ENCODE data around the gene WDR70. TPM values are rescaled to one million over a fixed set of nuclear protein-coding genes. Genes with fewer than 3 reads are reported as not detected.
"Not testable (repeated sequence)": the region's sequence is repeated elsewhere in the genome, so short reads cannot be mapped to it uniquely, and the experiment has no call there.

Gene WDR70
- total and polyA plus RNA-seq, 4 donors, result 34.4 to 54.8 (median 38.8) TPM

DNA sequence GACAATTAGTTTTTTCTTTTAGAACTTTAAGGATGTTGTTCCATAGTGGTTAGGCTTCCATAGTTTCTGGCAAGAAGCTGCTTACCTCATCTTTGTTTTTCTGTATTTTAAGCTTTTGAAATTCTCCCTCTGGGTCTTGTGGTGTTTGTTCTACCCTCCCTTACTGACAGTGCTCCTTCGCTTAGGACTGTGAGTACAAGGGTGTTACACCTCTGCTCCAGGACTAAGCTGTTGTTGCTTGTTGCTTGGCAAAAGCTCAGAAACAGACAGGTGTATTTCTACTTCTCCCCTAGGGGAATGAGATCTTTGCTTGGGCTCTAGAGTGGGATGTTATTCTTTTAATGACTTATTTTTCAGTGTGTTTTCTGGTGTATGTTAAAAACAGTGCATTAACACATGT is 225.2 kb downstream of the WDR70 start:
- no peaks in the 10 kb centered on the region for H3K4me1 ChIP-seq (ENCODE audit: control insufficient read depth, insufficient read depth, low read length)
- no peak for DNase-seq (ENCODE audit: low read depth in 4 of 6, low spot score in 6 of 6)
- H3K36me3 ChIP-seq (ENCODE audit: control insufficient read depth, insufficient read depth, low read length), result no peaks in the 10 kb centered on the region
- no peak overlapping the region for H3K4me3 ChIP-seq (ENCODE audit: low read depth, low read length)
- WGBS (ENCODE audit: insufficient coverage), result no CpG with 5 or more reads among the region's 1 CpG
- peaks cover 3% of the 10 kb centered on the region for H3K9me3 ChIP-seq (ENCODE audit: control insufficient read depth, insufficient read depth, low read length)
- H3K27me3 ChIP-seq (ENCODE audit: control insufficient read depth, insufficient read depth, low read length), result no peaks in the 10 kb centered on the region
- no peak overlapping the region for H3K27ac ChIP-seq (ENCODE audit: low read depth, low read length)

DNA sequence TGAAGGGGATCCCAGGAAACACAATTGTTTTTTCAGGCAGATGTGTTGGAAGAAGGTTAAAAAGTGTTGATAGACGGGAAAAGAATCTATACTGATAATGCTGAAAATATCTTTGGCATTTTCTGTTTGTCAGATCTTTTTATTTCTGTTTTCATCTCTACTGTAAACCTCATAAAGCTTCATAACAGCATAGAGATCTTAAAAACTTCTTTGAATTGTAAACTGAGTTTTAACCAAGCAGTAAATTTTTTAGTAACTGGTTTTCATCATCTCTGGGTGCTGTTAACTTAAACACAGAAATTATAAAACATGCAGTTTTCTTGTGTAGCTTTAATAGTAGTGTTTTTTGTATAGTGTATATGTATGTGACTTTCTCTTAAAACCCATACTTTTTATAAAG is 227.0 kb downstream of the WDR70 start:
- no peak overlapping the region for H3K27ac ChIP-seq (ENCODE audit: low read depth, low read length)
- no peak overlapping the region for H3K4me3 ChIP-seq (ENCODE audit: low read depth, low read length)
- WGBS (ENCODE audit: insufficient coverage), result no CpG with 5 or more reads among the region's 1 CpG
- H3K36me3 ChIP-seq (ENCODE audit: control insufficient read depth, insufficient read depth, low read length), result no peaks in the 10 kb centered on the region
- H3K9me3 ChIP-seq (ENCODE audit: control insufficient read depth, insufficient read depth, low read length), result no peaks in the 10 kb centered on the region
- H3K27me3 ChIP-seq (ENCODE audit: control insufficient read depth, insufficient read depth, low read length), result no peaks in the 10 kb centered on the region
- DNase-seq (ENCODE audit: low read depth in 4 of 6, low spot score in 6 of 6), result no peak
- H3K4me1 ChIP-seq (ENCODE audit: control insufficient read depth, insufficient read depth, low read length), result no peaks in the 10 kb centered on the region

DNA sequence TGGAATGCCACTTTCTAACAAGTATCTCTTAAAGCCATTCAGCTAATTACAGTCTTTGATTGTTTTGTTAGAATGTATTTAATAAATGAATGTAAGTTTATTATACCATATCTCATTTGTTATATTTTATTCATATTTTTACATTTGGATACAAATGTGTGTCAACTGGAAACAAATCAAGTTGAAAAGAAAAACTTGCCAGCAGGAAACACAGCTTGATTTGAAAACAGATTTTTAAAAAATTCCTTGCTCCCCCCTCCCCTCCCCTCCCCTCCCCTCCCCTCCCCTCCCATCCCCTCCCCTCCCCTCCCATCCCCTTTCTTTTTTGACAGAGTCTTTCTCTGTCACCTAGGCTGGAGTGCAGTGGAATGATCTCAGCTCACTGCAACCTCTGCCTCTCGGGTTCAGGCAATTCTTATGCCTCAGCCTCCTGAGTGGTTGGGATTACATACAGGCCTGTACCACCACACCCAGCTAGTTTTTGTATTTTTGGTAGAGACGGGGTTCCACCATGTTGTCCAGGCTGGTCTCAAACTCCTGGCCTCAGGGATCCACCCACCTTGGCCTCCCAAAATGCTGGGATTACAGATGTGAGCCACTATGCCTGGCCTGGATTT is 227.6 kb downstream of the WDR70 start:
- H3K27me3 ChIP-seq (ENCODE audit: control insufficient read depth, insufficient read depth, low read length), result no peaks in the 10 kb centered on the region
- H3K27ac ChIP-seq (ENCODE audit: low read depth, low read length), result no peak overlapping the region
- WGBS (ENCODE audit: insufficient coverage), result no CpG with 5 or more reads among the region's 2 CpGs
- no peaks in the 10 kb centered on the region for H3K9me3 ChIP-seq (ENCODE audit: control insufficient read depth, insufficient read depth, low read length)
- no peak for DNase-seq (ENCODE audit: low read depth in 4 of 6, low spot score in 6 of 6)
- no peaks in the 10 kb centered on the region for H3K4me1 ChIP-seq (ENCODE audit: control insufficient read depth, insufficient read depth, low read length)
- H3K36me3 ChIP-seq (ENCODE audit: control insufficient read depth, insufficient read depth, low read length), result no peaks in the 10 kb centered on the region
- H3K4me3 ChIP-seq (ENCODE audit: low read depth, low read length), result no peak overlapping the region

DNA sequence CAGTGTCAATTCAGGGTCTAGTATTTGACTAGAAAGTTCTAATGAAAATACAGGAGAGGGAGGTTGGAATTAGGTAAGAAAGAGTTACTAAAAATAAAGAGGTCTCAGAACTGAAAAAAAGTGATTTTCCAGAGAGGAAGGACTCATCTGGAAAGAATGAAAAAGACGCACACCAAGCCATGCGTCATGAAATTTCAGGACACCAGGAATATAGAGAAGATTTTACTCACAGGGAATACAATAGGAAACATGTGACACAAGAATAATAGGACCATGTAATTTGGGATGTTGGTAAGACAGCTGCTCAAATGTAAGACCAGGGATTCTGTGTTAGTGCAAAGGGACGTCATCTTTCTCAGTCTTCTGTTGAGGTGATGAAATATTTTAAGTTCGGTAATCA is 236.1 kb downstream of the WDR70 start:
- Histone ChIP-seq H3K4me3 (ENCODE audit: low read depth, low read length) (no peak overlapping the region), H3K27ac (ENCODE audit: low read depth, low read length) (no peak overlapping the region), H3K9me3 (ENCODE audit: control insufficient read depth, insufficient read depth, low read length) (no peaks in the 10 kb centered on the region), H3K27me3 (ENCODE audit: control insufficient read depth, insufficient read depth, low read length) (no peaks in the 10 kb centered on the region), H3K4me1 (ENCODE audit: control insufficient read depth, insufficient read depth, low read length) (no peaks in the 10 kb centered on the region), H3K36me3 (ENCODE audit: control insufficient read depth, insufficient read depth, low read length) (no peaks in the 10 kb centered on the region)
- no peak for DNase-seq (ENCODE audit: low read depth in 4 of 6, low spot score in 6 of 6)
- 100% methylated on average over 1 of the region's 4 CpGs for WGBS (ENCODE audit: insufficient coverage)

DNA sequence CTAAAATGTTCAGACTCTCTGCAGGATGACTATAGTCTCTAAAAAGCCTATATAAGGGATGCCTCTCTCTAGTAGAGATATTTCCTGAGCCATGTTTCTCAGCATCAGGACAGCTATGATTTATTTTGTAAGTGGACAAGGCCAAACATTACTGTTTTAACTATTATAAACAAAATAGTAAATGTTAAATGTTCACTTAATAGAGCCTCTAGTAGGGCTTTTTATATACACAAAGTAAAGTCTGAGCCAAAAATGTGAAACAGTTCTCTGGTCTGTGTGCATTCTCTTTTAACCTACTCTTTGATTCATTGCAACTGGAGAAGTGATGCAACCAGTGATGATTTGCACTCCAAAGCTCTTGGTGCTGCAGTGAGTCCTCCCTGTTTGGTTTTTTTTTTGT is 240.2 kb downstream of the WDR70 start:
- H3K9me3 ChIP-seq (ENCODE audit: control insufficient read depth, insufficient read depth, low read length), result no peaks in the 10 kb centered on the region
- no peak for DNase-seq (ENCODE audit: low read depth in 4 of 6, low spot score in 6 of 6)
- H3K4me3 ChIP-seq (ENCODE audit: low read depth, low read length), result no peak overlapping the region
- no peaks in the 10 kb centered on the region for H3K4me1 ChIP-seq (ENCODE audit: control insufficient read depth, insufficient read depth, low read length)
- H3K27me3 ChIP-seq (ENCODE audit: control insufficient read depth, insufficient read depth, low read length), result no peaks in the 10 kb centered on the region
- no peak overlapping the region for H3K27ac ChIP-seq (ENCODE audit: low read depth, low read length)
- no peaks in the 10 kb centered on the region for H3K36me3 ChIP-seq (ENCODE audit: control insufficient read depth, insufficient read depth, low read length)

DNA sequence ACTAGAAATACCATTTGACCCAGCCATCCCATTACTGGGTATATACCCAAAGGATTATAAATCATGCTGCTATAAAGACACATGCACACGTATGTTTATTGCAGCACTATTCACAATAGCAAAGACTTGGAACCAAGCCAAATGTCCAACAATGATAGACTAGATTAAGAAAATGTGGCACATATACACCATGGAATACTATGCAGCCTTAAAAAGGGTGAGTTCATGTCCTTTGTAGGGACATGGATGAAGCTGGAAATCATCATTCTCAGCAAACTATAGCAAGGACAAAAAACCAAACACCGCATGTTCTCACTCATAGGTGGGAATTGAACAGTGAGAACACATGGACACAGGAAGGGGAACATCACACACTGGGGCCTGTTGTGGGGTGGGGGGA is 243.2 kb downstream of the WDR70 start:
- not testable (repeated sequence) for H3K4me3 ChIP-seq (ENCODE audit: low read depth, low read length); H3K4me1 ChIP-seq (ENCODE audit: control insufficient read depth, insufficient read depth, low read length); H3K36me3 ChIP-seq (ENCODE audit: control insufficient read depth, insufficient read depth, low read length); H3K27ac ChIP-seq (ENCODE audit: low read depth, low read length); H3K27me3 ChIP-seq (ENCODE audit: control insufficient read depth, insufficient read depth, low read length); DNase-seq (ENCODE audit: low read depth in 4 of 6, low spot score in 6 of 6); H3K9me3 ChIP-seq (ENCODE audit: control insufficient read depth, insufficient read depth, low read length)
- no CpG with 5 or more reads among the region's 2 CpGs for WGBS (ENCODE audit: insufficient coverage)

DNA sequence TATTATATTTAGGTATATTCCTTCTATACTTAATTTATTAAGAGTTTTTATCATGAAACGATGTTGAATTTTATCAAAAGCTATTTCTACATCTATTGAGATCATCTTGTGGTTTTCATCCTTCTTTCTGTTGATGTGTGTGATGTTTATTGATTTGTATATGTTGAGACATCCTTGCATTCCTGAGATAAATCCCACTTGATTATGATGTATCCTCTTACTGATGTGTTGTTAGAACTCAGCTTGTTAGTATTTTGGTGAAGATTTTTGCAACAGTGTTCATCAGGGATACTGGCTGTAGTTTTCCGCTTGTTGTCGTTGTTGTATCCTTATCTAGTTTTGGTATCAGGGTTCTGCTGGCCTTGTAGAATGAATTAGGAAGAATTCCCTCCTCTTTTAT is 247.1 kb downstream of the WDR70 start:
- Histone ChIP-seq H3K9me3 (ENCODE audit: control insufficient read depth, insufficient read depth, low read length) (peaks cover 13% of the 10 kb centered on the region), H3K4me3 (ENCODE audit: low read depth, low read length) (no peak overlapping the region), H3K4me1 (ENCODE audit: control insufficient read depth, insufficient read depth, low read length) (no peaks in the 10 kb centered on the region), H3K27ac (ENCODE audit: low read depth, low read length) (no peak overlapping the region), H3K27me3 (ENCODE audit: control insufficient read depth, insufficient read depth, low read length) (no peaks in the 10 kb centered on the region), H3K36me3 (ENCODE audit: control insufficient read depth, insufficient read depth, low read length) (no peaks in the 10 kb centered on the region)
- 100% methylated on average over 2 of the region's 3 CpGs for WGBS (ENCODE audit: insufficient coverage)
- DNase-seq (ENCODE audit: low read depth in 4 of 6, low spot score in 6 of 6), result no peak

DNA sequence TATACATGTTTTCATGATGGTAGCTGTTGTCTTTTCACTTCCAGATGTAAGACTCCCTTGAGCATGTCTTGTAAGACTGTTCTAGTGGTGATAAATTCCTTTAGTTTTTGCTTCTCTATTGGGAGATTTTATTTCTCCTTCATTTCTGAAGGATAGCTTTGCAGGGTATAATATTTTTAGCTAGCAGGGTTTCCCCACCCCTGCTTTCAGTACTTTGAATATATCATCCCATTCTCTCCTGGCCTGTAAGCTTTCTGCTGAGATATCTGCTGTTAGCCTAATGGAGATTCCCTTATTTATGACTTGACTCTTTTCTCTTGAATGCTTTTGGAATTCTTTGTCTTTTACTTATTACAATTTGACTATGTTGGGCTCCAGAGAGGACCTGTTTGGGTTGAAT is 249.8 kb downstream of the WDR70 start:
- no peaks in the 10 kb centered on the region for H3K36me3 ChIP-seq (ENCODE audit: control insufficient read depth, insufficient read depth, low read length)
- no peak for DNase-seq (ENCODE audit: low read depth in 4 of 6, low spot score in 6 of 6)

DNA sequence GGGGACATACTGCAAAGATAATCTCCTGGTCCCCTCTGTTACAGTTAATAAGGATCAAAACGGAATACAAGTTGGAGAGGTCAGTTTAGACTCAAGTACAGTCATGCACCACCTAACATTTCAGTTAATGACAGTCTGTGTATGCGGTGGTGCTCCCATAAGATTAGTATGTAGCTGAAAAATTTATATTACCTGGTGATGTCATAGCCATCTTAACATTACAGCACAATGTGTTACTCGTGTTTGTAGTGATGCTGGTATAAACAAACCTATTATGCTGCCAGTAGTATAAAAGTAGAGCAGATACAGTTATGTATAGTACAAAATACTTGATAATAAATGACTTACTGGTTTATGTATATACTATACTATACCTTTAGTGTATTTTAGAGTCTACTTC is 252.8 kb downstream of the WDR70 start:
- Histone ChIP-seq H3K36me3 (ENCODE audit: control insufficient read depth, insufficient read depth, low read length) (no peaks in the 10 kb centered on the region), H3K27ac (ENCODE audit: low read depth, low read length) (no peak overlapping the region), H3K9me3 (ENCODE audit: control insufficient read depth, insufficient read depth, low read length) (peaks cover 11% of the 10 kb centered on the region), H3K4me3 (ENCODE audit: low read depth, low read length) (no peak overlapping the region), H3K27me3 (ENCODE audit: control insufficient read depth, insufficient read depth, low read length) (no peaks in the 10 kb centered on the region), H3K4me1 (ENCODE audit: control insufficient read depth, insufficient read depth, low read length) (no peaks in the 10 kb centered on the region)
- WGBS (ENCODE audit: insufficient coverage), result no CpG with 5 or more reads among the region's 3 CpGs
- DNase-seq (ENCODE audit: low read depth in 4 of 6, low spot score in 6 of 6), result no peak

More for the DNA sequence above, 249.8 kb downstream of the WDR70 start:
- peaks cover 13% of the 10 kb centered on the region for H3K9me3 ChIP-seq (ENCODE audit: control insufficient read depth, insufficient read depth, low read length)
- H3K27ac ChIP-seq (ENCODE audit: low read depth, low read length), result no peak overlapping the region
- H3K4me1 ChIP-seq (ENCODE audit: control insufficient read depth, insufficient read depth, low read length), result no peaks in the 10 kb centered on the region
- H3K4me3 ChIP-seq (ENCODE audit: low read depth, low read length), result no peak overlapping the region
- no peaks in the 10 kb centered on the region for H3K27me3 ChIP-seq (ENCODE audit: control insufficient read depth, insufficient read depth, low read length)

DNA sequence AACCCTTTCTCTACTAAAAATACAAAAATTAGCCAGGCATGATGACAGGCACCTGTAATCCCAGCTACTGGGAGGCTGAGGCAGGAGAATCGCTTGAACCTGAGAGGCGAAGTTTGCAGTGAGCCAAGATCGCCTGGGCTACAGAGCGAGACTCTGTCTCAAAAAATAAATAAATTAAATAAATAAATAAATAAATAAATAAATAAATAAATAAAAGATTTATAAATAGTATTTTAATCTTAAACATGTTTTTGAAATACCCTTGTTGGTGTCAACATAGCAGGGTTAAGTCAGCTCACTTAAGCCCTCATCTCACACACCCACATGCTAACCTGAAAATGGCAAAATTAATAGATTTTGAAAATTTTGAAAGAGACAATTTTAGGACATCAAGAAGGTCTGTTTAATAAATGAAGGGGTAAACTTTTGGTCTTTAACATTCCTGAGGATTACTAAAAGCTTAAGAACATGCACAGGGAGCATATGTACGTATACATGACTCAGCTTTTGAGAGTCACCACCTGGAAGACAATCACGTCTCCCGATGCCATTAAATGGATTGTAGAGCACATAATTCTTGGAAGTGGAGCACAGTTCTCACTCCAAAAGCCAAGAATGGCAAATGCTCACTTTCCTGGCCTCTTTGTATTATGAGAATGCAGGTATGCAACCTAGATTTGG is 258.2 kb downstream of the WDR70 start:
- H3K4me1 ChIP-seq (ENCODE audit: control insufficient read depth, insufficient read depth, low read length), result no peaks in the 10 kb centered on the region
- H3K4me3 ChIP-seq (ENCODE audit: low read depth, low read length), result no peak overlapping the region
- DNase-seq (ENCODE audit: low read depth in 4 of 6, low spot score in 6 of 6), result no peak
- H3K9me3 ChIP-seq (ENCODE audit: control insufficient read depth, insufficient read depth, low read length), result no peaks in the 10 kb centered on the region
- no peak overlapping the region for H3K27ac ChIP-seq (ENCODE audit: low read depth, low read length)
- WGBS (ENCODE audit: insufficient coverage), result 100% methylated on average over 3 of the region's 7 CpGs
- H3K27me3 ChIP-seq (ENCODE audit: control insufficient read depth, insufficient read depth, low read length), result no peaks in the 10 kb centered on the region
- H3K36me3 ChIP-seq (ENCODE audit: control insufficient read depth, insufficient read depth, low read length), result no peaks in the 10 kb centered on the region

Data from spinal cord (tissue), 10 donors.